GM18909 (cell line): ENCODE data around the gene ABL1.

Source experiments
- ATAC-seq: cut with Tn5 transposase; IDR thresholded peaks from one replicate; pipeline ENCODE4 v1.9.1; 2021; ENCODE audit warnings: mild to moderate bottlenecking; ENCODE audit not compliant: unreplicated experiment, poor library complexity

ABL1 gene

GRCh38 chr9:130913599-130914416 lies 78.8 kb downstream of the ABL1 start:
- ATAC-seq, result no peak

- no peak for ATAC-seq
Observed at GRCh38 chr9:130914417-130915095, 79.5 kb downstream of the ABL1 start.

DNA sequence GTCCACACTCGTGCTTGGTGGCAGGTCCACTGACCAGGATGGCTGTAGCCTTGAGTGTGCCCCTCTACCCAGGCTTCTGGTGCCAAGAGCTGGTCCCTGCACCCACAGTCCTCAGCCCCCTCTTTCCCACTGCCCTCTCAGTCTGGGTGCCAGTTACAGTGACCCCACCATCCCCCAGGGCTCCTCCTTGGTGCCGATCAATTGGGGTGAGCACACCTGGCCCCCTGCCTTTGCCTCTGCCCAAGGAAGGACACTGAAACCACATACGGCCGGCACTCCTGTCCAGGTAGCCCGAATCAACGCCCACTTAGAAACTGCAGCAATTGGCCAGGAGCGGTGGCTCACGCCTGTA lies 80.0 kb downstream of the ABL1 start:
- no peak for ATAC-seq

DNA sequence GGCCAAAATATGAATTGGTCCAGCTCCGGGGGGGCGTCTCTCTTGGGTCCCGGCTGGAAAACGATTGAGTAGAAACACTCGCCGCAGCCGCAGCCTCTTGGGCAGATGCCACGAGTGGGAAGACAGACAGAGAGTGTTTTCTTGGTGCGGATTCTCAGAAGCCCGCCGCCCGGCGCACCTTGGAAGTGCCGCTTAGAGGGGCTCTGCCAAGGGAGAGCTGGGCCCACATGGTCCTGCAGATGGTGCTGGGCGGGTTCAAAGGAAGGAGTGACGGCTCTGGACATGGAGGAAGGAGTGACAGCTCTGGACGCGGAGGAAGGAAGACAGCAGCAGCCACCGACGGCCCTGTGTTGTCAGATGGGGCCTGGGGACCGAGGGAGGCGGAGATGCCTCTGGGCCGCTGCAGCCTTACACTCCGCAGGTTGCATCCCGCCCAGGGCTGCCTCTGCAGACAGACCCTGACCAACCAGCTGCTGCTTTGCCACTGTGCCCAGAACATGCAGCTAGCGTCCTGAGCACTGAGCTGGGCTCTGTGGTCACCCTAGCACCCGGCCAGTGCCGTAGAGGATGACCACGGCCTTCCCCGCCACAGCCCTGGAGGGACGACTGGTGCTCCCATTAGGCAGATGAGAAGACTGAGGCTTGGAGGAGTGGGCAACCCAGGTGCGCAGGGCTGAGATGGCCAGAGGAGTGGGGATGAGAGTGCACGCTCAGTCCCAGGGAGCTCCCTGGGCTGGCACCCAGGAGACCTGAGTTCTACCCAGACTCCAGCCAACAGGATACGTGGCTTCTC lies 82.3 kb downstream of the ABL1 start:
- no peak for ATAC-seq

DNA sequence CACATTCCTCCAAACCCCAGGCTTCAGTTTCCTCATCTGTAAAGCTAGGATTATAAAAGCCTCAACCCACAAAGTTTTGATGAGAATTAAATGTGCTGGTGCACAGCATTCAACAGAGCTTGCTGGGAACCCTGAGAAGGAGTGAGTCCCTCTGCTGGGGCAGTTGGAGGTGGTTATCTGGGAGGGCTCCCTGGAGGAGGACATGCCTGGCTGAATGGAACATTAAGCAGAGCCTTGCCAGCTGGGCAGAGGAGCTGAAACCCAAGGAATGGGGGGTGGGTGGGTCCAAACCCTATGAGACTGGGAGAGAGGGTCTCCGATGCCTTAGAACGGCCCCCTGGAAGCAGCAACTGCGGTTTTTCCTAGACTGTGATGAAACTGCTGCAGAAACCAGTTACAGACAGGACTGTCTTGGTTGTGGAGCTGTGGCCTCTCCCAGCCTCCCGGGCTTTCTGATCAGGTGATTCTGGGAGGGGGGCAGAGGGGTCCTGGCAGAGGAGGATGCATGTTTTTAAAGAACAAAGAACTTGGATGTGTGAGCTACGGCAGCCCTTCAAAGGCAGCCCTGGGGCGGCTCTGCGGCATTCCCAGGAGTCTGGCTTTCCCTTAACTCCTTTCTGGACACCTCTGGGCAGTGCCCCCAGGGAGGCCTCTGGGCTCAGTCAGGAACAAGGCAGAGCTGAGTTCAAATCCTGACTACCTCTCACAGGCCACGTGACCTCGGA lies 83.2 kb downstream of the ABL1 start:
- no peak for ATAC-seq

GRCh38 chr9:130918826-130919558 lies 83.9 kb downstream of the ABL1 start:
- no peak for ATAC-seq

- ATAC-seq, result no peak
Observed at GRCh38 chr9:130919559-130920145, 84.6 kb downstream of the ABL1 start.

DNA sequence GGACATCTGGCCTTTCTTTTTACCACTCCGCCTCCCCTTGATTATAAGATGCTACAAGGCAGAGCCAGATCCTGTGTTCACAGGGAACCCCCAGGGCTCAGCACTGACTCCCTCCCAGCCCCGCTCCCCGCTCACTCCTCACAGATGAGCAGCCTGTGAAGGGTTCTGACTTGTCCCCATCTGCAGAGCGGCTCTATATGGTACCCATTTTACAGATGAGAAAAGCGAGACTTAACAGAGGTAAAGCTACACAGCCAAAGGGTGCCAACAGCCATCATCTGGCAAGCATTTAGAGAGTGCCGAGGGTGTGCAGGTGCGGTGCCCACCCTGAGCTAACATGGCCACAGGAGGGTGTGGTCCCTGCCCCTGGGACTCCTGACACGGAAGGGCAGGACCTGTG lies 85.2 kb downstream of the ABL1 start:
- ATAC-seq, result no peak

GRCh38 chr9:130920762-130921299 lies 85.8 kb downstream of the ABL1 start:
- no peak for ATAC-seq

DNA sequence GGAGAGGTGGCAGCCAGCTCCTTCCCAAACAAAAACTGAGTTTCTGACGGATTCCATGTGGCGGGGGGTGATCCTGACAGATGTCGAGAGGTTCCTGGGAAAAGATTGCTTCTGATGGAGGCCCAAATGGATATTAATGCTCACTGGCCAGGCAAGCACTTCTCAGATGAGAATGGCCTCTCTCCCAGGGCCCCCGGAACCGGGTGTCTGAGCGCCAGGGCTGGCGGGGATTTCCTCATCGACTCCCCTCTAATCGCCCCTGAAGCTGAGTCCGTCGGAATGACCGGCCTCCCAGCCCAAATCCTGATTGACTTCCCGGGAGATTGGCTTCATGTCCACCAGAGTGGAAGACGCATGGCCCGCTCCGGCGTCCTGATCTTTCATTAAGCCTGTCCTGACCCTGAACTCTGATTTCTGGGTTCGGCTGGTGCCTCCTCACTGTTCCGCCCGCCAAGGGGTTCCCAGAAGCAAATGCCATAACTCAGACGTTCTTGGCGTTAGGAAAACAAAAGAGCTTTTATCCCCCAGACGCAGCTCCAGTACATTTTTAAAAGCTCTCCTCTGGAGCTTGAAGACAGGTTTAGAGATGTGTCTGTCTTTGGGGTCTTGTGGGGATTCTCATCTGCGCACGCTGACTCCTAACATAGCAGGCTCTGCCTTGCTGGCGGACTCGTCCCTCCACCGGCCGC lies 86.4 kb downstream of the ABL1 start:
- ATAC-seq, result no peak

GRCh38 chr9:130921989-130922892 lies 87.2 kb downstream of the ABL1 start:
- no peak for ATAC-seq

- ATAC-seq, result no peak
Observed at GRCh38 chr9:130922893-130923610, 88.0 kb downstream of the ABL1 start.

DNA sequence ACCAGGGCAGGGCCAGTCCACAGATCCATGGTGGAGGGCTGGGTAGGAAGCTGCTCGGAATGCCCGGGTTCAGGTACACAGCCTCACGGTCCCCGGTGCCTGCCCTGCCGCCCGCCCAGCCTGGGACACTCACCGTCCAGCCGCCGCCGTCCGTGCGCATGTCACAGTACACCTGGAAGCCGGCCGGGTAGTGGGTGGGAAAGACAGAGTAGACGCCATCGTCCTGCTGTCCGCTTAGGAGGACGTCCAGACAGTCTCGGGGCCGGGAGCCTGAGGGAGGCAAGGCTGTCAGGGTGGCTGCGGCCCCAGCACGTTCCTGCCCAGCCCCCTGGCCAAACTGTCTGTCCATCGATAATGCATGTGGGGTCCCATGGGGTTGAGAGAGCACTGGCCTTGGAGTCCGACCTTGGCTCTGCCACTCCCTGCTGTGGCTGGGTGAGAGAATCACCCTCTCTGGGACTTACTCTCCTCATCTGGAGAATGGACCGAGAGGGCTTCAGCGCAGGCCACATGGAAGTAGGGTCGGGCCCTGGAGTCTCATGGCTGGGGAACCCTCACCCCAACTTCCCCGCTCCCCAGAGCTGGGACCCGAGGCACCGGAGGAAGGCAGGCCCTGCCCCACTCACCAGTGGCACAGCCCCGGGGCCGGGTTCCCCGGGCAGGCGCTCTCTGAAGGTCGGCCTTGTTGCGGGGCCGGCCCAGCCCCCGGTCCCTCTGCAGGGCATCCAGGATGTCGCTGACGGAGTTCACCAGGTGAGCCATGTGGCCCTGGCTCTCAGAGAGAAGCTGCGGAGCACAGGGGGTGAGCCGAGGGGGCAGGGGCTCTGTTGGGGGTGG lies 88.8 kb downstream of the ABL1 start:
- ATAC-seq, result no peak

DNA sequence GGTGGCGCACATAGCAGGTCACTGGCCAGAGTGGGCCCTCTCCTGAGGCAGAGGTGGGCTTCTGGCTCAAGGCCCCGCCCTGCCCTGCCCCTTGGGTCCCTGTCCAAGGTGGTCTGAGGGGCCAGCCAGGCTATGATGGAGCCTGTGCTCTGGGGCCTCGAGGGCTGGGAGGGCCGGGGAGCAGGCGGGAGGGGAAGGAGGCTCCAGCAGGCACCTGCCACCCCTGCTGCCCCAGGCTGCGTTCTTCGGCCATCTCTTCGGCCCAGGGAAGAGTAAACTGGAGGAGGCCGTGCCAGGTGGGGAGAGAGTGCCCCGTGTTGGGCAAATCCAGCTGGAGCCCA lies 89.4 kb downstream of the ABL1 start:
- ATAC-seq, result no peak

GRCh38 chr9:130925050-130925678 lies 90.1 kb downstream of the ABL1 start:
- no peak for ATAC-seq

- ATAC-seq, result no peak
Observed at GRCh38 chr9:130927338-130927737, 92.3 kb downstream of the ABL1 start.
